Stomach (tissue), 9 donors: ENCODE measurements around the gene CLNS1A. TPM values are rescaled to one million over a fixed set of nuclear protein-coding genes. Genes with fewer than 3 reads are reported as not detected.

Experiments
- DNase-seq, 2 donors: peaks; one replicate each; pipeline versions ENCODE4 v3.0.0 to v3.0.0-alpha.2; 2013 to 2019
- H3K27ac ChIP-seq, 5 donors: fragments of 200-600 bp in 4 of 5; sonication (generic) in 4 of 5; one replicate each; pipeline ENCODE4 v1.5.1; 2013 to 2019; ENCODE audit warnings: mild to moderate bottlenecking in 1 of 5, moderate library complexity in 1 of 5
- H3K27me3 ChIP-seq, 3 donors: fragments of 200-600 bp; sonication (generic); one replicate each; pipeline ENCODE4 v1.5.1; 2017 to 2019; ENCODE audit warnings: mixed run types in 1 of 3
- H3K36me3 ChIP-seq, 4 donors: fragments of 200-600 bp; sonication (generic); 1 replicate in 3 of 4; 2 replicates in 1 of 4; pipeline ENCODE4 v1.5.1; 2016 to 2019
- H3K4me1 ChIP-seq, 4 donors: fragments of 200-600 bp; sonication (generic); one replicate each; pipeline ENCODE4 v1.5.1; 2016 to 2019
- H3K4me3 ChIP-seq, 4 donors: fragments of 200-600 bp; sonication (generic) in 3 of 4; one replicate each; pipeline ENCODE4 v1.5.1; 2016 to 2019; ENCODE audit warnings: mild to moderate bottlenecking in 1 of 4
- H3K9me3 ChIP-seq, 4 donors: fragments of 200-600 bp; sonication (generic); one replicate each; pipeline ENCODE4 v1.5.1; 2016 to 2019
- EP300 ChIP-seq: sonication (generic); formaldehyde crosslinking; IDR thresholded peaks from one replicate; pipeline ENCODE4 v1.6.1; 2017; ENCODE audit warnings: antibody characterized with exemption
- POLR2A ChIP-seq, 4 donors: fragments of 450-650 bp; IDR thresholded peaks; one replicate each; pipeline ENCODE4 v1.6.1; 2016; ENCODE audit warnings: antibody characterized with exemption in 4 of 4, control low read depth in 2 of 4, mild to moderate bottlenecking in 1 of 4, moderate library complexity in 1 of 4
- POLR2AphosphoS5 ChIP-seq, 3 donors: sonication (generic); formaldehyde crosslinking; IDR thresholded peaks; one replicate each; pipeline ENCODE4 v1.6.1; 2016; ENCODE audit warnings: antibody characterized with exemption in 3 of 3
- WGBS, 5 donors: extraction: QIAGEN DNeasy Blood & Tissue Kit in 3 of 5; methylation state at CpG; one replicate each; pipeline versions ENCODE4 v1.1.5 to v1.1.7; 2013 to 2018; 5-methylcytosine and 5-hydroxymethylcytosine counted together
- intact Hi-C: fragments of 100-400 bp; cut with DNase I; formaldehyde crosslinking; loops from one replicate; pipeline ENCODE4 v1.15.1; 2023; ENCODE audit warnings: low total_unique reads
- polyA plus RNA-seq, 3 donors: library from polyadenylated mRNA; stranded (reverse); fragments of 200-250 nt; gene quantifications; one replicate each; pipeline ENCODE4 v1.2.3, GENCODE V29; 2013
- total RNA-seq, 5 donors: library from RNA; depleted of rRNA; stranded (reverse); fragments of >200 nt; gene quantifications; one replicate each; pipeline versions ENCODE4 v1.1.0 to v1.2.3, GENCODE V29; 2014 to 2016
- TF ChIP-seq, protein P1 (sequence below), 7 experiments: fragments of 450-650 bp in 4 of 7; fragments of 200-600 bp in 3 of 7; sonication (generic) in 3 of 7; IDR thresholded peaks; one replicate each; pipeline ENCODE4 v1.5.1; 2016 to 2019; ENCODE audit warnings: antibody characterized with exemption in 7 of 7, control low read depth in 2 of 7, mild to moderate bottlenecking in 1 of 7
- donor health status: healthy with polysubstance abuse.
- donor health status: Bipolar disorder and iron deficiency.
- donor health status: healthy.

CLNS1A gene
- total and polyA plus RNA-seq, 8 donors, result 37.8 to 98.6 (median 81.0) TPM

DNA sequence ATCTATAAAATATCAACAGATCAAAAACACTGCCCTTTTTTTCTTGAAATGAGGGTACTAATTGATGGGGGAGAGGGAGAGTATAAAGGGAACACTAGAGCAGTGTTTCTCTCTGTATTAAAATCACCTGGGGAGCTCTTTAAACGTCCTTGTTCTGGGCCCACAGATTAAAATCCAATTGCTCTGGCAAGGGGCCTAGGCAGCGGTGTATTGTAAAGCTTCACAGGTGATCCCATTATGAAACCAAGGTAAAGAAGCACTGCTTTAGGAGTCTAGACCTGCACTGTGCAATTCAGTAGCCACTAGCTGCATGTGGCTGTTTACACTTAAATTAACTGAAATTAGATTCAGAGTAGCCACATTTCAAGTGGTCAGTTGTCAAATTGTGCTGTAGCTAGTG is 44.9 kb downstream of the CLNS1A start:
- H3K9me3 ChIP-seq, result no peaks in the 10 kb centered on the region
- WGBS, 5 donors, result 49 to 70% (median 52%) methylated on average over 2 of the region's 2 CpGs
- H3K4me1 ChIP-seq, result peaks cover 5 to 34% (median 30%) of the 10 kb centered on the region in 4 donors
- no peak overlapping the region for H3K4me3 ChIP-seq
- intact Hi-C loops, result no loop called here
- no peak for DNase-seq
- H3K27ac ChIP-seq, result no peak overlapping the region
- TF ChIP-seq, protein P1, sequence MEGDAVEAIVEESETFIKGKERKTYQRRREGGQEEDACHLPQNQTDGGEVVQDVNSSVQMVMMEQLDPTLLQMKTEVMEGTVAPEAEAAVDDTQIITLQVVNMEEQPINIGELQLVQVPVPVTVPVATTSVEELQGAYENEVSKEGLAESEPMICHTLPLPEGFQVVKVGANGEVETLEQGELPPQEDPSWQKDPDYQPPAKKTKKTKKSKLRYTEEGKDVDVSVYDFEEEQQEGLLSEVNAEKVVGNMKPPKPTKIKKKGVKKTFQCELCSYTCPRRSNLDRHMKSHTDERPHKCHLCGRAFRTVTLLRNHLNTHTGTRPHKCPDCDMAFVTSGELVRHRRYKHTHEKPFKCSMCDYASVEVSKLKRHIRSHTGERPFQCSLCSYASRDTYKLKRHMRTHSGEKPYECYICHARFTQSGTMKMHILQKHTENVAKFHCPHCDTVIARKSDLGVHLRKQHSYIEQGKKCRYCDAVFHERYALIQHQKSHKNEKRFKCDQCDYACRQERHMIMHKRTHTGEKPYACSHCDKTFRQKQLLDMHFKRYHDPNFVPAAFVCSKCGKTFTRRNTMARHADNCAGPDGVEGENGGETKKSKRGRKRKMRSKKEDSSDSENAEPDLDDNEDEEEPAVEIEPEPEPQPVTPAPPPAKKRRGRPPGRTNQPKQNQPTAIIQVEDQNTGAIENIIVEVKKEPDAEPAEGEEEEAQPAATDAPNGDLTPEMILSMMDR (IDR thresholded peaks at IDR 0.05), result no peak
- no peak for TF ChIP-seq EP300
- TF ChIP-seq POLR2AphosphoS5 (IDR thresholded peaks at IDR 0.05), result no peak
- no peak for TF ChIP-seq POLR2A (IDR thresholded peaks at IDR 0.05)
- H3K36me3 ChIP-seq, result no peaks in the 10 kb centered on the region
- H3K27me3 ChIP-seq, result no peaks in the 10 kb centered on the region

DNA sequence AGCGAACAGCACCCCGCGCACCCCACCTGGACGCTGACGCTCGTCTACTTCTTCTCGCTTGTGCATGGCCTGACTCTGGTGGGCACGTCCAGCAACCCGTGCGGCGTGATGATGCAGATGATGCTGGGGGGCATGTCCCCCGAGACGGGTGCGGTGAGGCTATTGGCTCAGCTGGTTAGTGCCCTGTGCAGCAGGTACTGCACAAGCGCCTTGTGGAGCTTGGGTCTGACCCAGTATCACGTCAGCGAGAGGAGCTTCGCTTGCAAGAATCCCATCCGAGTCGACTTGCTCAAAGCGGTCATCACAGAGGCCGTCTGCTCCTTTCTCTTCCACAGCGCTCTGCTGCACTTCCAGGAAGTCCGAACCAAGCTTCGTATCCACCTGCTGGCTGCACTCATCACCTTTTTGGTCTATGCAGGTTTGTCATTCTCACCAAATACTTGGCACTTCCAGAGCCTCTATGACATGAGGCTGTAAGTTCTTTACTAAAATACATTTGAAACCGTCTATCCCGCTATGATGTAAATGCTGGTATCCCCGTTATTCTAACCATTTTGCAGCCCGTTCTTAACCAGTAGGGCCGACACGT is 47.3 kb downstream of the CLNS1A start:
- DNase-seq, result peak; percentile 45 to 74
- intact Hi-C loops, result no loop called here
- no peaks in the 10 kb centered on the region for H3K9me3 ChIP-seq
- H3K27me3 ChIP-seq, result no peaks in the 10 kb centered on the region
- H3K36me3 ChIP-seq, result no peaks in the 10 kb centered on the region
- TF ChIP-seq, protein P1 (IDR thresholded peaks at IDR 0.05), result peak in 1 of 7 experiments; percentile 20
- no peak for TF ChIP-seq POLR2A (IDR thresholded peaks at IDR 0.05)
- peak overlapping the region; percentile 53 to 84 (median 75) for H3K4me3 ChIP-seq
- peak overlapping the region; percentile 85 to 92 (median 90) for H3K27ac ChIP-seq
- peaks cover 5 to 34% (median 30%) of the 10 kb centered on the region in 4 donors for H3K4me1 ChIP-seq
- 2 to 7% (median 5%) methylated on average over 28 to 31 of the region's 31 CpGs for WGBS, 5 donors

DNA sequence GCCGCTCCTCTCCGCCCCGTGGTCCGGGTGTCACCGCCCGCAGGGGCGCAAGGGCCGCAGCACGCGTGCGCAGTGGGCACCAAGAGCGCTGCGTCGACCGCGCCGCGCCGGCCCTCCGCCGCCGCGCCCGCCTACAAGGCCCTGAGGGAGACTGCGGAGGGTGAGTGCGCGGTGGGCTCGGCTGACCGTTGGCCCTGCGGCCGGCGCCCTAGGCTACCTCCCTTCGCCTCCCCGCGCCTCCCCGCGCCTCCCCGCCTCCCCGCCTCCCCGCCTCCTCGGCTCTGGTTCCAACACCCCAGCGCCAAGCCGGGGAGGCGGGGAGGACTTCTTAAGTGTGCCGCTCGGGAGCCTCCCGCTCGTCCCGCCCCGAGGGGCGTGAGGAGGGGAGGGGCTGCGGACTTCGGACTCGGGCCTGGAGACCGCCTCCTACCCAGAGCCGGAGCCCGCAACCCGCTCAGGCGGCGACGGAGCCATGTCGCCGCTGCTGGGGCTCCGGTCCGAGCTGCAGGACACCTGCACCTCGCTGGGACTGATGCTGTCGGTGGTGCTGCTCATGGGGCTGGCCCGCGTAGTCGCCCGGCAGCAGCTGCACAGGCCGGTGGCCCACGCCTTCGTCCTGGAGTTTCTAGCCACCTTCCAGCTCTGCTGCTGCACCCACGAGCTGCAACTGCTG is 47.9 kb downstream of the CLNS1A start, which contains the start of gene AQP11:
Gene AQP11 (plus strand): TSS at position 433 of the 673 bp plus-strand sequence. CDS start 40 bp downstream, at position 473.
- H3K27ac ChIP-seq, result peak within 1 kb of the TSS; percentile 85 to 92 (median 90)
- WGBS, 5 donors, result 0 to 1% (median 0%) methylated on average over 7 to 74 of the region's 75 CpGs
- no peaks in the 10 kb centered on the region for H3K9me3 ChIP-seq
- H3K36me3 ChIP-seq, result no peaks in the 10 kb centered on the region
- TF ChIP-seq POLR2A (IDR thresholded peaks at IDR 0.05), result no peak
- TF ChIP-seq POLR2AphosphoS5 (IDR thresholded peaks at IDR 0.05), result peak in 2 of 3 donors; percentile 30 to 56
- H3K4me1 ChIP-seq, result peaks cover 5 to 34% (median 30%) of the 10 kb centered on the region in 4 donors
- intact Hi-C loops, result no loop called here
- peak within 1 kb of the TSS; percentile 53 to 84 (median 75) for H3K4me3 ChIP-seq
- no peaks in the 10 kb centered on the region for H3K27me3 ChIP-seq
- peak; percentile 90 to 97 for DNase-seq

DNA sequence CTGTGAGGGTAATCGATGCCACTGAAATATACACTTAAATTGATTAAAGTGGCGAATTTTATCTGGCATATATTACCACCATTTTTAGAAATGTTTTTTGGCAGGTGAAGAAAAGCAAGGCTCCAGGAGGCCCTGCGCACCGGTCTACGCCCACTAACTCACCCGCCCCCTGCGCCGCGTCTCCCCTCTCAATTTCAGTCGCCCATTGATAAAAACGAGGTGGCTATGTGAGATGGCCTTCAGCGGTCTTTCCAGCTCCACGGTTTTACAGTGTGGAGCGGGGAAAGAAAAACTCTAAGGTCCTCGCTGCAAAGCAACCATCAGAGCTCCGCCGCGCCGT is 48.4 kb downstream of the CLNS1A start:
- no peak for DNase-seq
- Histone ChIP-seq H3K4me3 (peak overlapping the region; percentile 53 to 84 (median 75)), H3K9me3 (no peaks in the 10 kb centered on the region), H3K27me3 (no peaks in the 10 kb centered on the region), H3K27ac (peak overlapping the region; percentile 85 to 92 (median 90)), H3K36me3 (no peaks in the 10 kb centered on the region), H3K4me1 (peaks cover 5 to 34% (median 30%) of the 10 kb centered on the region in 4 donors)
- TF ChIP-seq EP300 (no peak), POLR2A (IDR thresholded peaks at IDR 0.05) (no peak), POLR2AphosphoS5 (IDR thresholded peaks at IDR 0.05) (no peak)
- TF ChIP-seq, protein P1 (IDR thresholded peaks at IDR 0.05), result no peak
- intact Hi-C loops, result no loop called here
- 1 to 5% (median 3%) methylated on average over 11 to 19 of the region's 19 CpGs for WGBS, 5 donors
